ENCODE results near the gene SLC39A11.

Gene SLC39A11

DNA sequence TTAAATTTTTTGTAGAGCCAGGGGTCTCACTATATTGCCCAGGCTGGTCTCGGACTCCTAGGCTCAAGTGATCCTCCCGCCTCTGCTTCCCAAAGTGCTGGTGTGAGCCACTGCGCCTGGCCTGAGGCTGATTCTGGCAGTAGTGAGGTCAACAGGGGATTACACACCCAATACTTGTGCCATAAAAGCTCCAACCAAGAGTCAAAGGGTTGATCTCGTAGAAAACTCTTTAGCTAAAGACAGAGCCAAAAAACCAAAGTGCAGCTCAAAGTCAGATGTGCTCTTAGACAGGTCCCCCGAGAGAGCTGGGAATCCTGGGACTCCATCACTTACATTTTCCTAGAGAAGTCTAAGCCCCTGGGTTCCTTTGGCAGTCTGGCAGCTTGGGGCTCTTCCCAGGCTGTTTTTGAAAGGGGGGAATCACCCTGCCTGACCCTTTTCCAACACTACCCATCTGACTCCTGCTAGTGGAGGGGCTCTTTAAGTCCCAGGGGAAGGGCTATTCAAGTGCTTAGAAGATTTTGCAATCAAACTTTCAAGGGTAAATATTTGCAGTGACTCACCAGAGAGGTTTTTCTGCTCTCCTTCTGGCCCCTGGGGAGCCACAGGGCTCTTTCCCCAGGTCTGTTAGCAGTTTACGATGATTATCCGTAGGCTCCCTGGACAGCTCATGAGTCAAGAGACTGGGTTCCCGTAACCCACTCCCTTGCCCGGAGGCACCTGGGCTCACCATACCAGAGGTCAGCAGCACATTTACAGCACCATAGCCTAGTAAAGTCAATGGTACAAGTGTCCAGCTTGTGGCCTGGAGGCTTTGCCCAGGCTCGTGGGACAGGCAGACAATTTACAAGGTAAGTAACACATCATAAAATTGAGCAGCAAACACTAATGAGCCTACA lies 408.7 kb downstream of the SLC39A11 start:
- DNase-seq (no peak), ATAC-seq (no peak)

DNA sequence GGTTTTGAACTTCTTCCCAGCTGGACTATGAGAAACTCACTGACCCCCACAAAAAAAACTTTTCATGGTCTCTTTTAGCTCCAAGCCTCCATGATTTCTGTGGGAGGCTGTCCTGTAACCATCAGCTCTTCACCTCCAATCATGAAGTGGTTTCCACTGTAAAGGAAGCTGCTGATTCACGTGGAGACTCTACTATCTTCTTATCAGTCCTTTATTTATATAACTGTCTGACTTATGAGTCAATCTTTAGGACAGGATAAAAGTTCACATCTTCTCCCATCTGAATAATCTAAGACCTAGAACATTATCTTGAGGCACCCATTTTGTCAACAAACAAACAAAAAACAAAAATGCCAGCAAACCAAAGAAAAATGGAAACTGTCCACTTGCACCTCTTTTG lies 409.9 kb downstream of the SLC39A11 start:
- no peak for ATAC-seq
- no peak for DNase-seq

DNA sequence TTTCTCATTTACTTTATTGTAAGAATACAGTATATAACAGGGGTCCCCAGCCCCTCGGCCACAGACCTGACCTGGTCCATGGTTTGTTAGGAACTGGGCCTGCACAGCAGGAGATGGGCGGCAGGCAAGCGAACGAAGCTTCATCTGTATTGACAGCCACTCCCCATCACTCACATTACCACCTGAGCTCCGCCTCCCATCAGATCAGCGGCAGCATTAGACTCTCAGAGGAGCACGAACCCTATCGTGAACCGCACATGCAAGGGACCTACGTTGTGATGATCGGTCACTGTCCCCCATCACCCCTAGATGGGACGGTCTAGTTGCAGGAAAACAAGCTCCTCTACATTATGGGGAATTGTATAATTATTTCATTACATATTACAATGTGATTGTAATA lies 410.6 kb downstream of the SLC39A11 start:
- ATAC-seq (no peak), DNase-seq (no peak)

DNA sequence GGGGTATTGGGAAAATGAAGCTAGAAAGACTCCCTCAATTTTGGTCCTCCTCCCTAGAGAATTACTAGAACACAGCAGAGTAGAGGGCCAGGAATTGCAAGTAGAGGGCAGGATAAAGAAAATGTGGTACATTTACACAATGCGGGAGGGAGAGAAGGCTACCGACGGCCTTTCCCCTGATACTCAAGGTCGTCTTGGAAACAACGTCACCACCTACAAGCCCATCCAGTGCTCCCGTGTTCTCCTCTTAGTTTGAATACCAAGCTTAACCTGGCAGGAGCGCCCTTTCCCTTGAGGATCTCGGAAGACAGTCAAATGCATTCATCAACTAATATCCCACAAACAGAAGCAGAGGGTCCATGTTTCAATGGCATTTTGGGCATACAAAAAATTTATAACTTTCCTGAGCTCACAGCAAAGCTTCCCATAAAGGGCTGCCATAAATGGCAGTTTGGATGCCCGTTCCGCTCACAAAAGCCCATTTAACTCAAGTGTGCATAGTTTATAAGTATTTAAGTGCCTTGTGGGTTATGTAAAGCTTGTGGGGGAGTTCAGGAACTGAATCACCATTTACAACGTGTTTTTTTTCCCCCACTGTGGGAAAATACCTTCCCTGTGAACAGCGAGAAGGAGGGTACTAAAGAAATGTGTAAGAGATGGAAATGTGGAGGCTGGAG lies 414.6 kb downstream of the SLC39A11 start:
- DNase-seq (no peak), ATAC-seq (no peak)

DNA sequence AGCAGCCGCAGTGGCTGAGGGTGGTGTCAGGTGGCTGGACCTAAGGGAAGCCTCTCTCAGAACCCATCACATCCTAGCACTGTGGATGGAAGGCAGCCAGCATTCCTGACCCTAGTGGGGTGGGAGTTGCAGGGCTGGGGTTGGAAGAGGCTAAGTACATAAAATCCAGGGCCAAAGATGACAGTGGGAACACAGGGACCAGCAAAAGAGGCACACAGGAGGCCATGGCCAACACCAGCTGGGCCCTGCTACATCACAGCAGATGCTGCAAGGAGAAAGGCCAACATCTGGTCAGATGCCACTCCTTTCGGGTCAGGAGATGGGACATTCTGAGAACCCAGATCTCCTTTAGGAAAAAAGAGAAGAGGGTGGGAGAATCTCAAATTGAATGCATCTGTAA lies 415.4 kb downstream of the SLC39A11 start:
- DNase-seq (no peak), ATAC-seq (no peak)

DNA sequence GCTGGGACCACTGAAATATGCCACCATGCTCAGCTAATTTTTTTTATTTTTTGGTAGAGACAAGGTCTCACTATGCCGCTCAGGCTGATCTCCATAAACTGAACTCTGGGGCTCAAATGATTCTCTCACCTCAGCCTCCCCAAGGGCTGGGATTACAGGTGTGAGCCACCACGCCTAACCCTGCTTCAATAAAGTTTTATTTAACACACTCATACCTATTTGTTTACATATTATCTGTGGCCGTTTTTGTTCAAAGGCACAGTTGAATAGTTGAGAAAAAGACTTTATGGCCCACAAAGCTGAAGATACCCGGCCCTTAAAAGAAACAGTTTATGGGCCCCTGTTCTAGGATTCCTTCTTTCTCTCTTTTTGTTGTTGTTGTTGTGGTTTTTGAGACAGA lies 419.8 kb downstream of the SLC39A11 start:
- DNase-seq = no peak
- ATAC-seq = no peak

DNA sequence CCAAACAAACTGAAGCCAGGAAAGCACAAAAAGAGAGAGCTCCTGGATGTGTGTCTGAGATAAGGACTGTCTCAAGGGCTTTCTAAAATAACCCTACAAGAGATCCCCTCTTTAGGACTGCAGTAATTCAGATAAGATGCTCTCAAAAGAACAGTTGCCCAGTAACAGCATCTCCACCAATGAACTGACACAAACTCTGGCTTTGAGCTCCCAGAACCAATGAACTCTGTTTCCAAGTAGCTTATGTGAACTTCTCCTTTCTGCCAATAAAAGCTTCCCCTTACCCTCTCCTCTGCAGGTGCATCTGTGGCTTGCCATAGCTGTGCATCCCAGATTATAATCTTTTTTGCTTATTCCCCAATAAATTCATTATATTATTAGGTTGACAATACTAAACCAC lies 421.5 kb downstream of the SLC39A11 start:
- ATAC-seq = no peak
- no peak for DNase-seq

DNA sequence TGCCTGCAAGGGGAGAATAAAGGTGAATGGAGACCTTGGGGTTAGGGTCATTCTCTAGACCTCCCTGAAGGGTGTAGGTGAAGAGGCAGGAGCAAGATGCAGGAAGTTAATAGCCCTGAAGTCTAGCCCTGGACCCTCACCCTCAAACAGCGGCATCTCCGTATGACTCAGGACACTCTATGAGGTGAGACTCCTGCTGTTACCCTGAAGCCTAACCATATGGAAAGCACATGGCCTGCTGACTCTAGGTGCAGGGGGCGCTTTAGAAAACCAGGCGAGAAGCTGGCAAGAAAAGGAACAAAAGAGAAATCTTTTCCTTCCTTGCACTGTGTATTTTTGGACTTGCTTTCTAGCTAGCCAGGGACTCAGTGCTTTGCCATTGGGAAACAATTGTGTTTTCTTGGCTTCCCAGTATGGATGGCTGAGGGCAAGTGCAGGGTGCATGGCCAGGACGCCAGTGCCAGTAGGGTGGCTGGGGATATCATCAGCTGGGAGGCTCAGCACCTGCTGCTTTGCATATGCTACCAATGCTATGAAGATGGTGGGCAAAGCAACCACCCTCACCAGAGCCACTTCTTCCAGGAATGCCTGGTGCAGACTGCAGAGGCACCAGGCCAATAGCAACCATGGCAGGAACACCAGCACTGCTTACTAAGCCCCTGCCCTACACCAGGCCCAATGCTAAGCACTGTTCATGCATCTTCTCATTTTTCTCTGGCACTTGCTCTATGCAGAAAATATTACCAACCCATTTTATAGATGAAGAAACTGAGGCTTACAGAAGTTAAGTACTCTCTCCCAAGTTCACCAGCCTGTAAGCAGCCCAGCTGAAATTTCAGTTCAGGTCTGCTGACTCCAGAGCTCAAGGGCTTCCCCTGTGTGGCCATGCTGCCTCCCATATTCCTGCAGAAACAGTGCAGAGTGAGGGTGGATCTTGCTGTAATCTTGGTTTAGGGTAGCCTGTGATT lies 425.1 kb downstream of the SLC39A11 start:
- no peak for DNase-seq
- ATAC-seq = no peak

DNA sequence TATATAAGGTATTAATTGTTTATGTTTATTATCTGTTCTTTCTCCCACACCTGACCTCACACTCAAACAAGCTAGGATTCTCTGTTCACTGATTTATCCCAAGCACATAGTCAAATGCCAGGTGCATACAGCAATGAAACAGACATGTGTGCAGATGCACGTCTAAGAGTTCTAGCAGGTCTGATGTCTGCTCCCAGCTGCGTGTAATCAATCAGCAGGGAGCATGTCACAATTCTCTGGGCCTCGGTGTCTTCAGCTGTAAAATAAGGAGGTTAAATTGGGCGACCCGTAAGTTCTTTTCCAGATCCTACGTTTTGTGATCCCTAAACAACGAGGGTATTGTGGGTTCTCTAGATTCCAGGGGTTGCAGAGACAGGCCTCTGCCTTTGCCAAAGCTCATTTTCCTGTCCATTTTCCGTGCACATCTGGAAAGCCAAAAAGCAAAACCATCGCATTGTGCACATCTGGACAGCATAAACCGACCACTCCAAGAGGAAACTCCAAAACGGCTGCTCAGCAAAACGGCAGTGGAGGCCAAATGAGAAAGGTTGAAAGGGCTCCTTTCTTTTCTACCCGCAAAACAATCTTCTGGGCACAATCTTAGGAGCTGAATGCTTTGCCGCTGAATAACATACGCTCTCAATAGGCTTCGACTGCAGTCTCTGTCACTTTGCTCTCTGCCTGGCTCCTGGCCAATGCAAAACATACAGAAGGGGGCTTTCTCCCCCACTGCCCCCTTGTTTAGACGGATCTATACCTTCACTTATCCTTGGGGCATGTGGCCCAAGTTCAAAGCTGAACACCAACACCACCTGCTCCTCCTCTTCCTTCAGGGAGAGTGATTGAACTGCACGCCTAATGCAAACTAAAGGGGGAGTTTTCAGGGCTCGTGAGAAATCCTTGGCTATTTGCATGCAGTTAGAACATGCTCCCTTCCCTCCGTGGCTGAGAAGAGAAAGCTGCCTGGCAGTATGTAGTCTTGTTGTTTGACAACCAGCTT lies 426.3 kb downstream of the SLC39A11 start:
- no peak for ATAC-seq

DNA sequence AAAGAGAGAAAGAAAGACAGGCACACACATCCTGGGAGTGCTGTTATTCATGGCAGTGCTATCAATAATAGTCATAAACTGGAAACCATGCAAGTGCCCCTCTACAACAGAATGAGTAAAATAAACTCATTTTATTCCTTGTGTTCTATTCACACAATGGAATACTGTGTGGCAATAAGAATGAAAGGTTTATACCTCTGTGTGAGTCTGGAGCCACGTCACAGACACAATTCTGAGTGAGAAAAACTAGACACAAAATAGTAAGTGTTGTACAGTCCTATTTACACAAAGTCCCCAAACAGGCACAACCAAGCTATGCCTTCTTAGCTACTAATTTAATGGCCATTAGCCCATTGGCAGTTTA lies 429.7 kb downstream of the SLC39A11 start:
- ATAC-seq (no peak), DNase-seq (no peak)

More for the DNA sequence above, 426.3 kb downstream of the SLC39A11 start:
- DNase-seq = no peak

DNA sequence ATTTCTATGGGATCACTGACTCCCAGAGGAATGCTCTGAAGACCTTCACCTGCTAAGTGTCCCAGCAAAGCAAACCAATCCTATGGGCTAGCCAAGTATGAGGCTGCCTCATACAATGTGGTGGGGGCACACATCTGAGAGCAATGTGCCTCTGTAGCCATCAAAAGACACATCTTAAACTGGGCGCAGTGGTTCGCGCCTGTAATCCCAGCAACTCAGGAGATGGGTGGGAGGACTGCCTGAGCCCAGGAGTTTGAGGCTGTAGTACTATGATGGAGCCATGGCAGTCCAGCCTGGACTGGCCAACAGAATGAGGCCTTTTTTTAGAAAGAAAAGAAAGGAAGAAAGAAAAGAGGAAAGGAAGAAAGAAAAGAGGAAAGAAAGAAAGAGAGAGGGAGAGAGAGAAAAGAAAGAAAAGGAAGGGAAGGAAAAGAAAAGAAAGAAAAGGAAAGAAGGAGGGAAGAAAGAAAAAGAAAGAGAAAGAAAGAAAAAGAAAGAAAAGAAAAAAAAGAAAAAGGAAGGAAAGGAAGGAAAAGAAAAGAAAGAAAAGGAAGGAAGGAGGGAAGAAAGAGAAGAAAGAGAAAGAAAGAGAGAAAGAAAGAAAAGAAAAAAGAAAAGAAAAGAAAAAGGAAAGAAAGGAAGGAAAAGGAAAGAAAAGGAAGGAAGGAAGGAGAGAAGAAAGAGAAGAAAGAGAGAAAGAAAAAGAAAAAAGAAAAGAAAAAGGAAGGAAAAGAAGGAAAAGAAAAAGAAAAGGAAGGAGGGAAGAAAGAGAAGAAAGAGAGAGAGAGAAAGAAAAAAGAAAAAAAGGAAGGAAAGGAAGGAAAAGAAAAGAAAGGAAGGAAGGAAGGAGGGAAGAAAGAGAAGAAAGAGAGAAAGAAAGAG lies 430.3 kb downstream of the SLC39A11 start:
- no peak for DNase-seq

DNA sequence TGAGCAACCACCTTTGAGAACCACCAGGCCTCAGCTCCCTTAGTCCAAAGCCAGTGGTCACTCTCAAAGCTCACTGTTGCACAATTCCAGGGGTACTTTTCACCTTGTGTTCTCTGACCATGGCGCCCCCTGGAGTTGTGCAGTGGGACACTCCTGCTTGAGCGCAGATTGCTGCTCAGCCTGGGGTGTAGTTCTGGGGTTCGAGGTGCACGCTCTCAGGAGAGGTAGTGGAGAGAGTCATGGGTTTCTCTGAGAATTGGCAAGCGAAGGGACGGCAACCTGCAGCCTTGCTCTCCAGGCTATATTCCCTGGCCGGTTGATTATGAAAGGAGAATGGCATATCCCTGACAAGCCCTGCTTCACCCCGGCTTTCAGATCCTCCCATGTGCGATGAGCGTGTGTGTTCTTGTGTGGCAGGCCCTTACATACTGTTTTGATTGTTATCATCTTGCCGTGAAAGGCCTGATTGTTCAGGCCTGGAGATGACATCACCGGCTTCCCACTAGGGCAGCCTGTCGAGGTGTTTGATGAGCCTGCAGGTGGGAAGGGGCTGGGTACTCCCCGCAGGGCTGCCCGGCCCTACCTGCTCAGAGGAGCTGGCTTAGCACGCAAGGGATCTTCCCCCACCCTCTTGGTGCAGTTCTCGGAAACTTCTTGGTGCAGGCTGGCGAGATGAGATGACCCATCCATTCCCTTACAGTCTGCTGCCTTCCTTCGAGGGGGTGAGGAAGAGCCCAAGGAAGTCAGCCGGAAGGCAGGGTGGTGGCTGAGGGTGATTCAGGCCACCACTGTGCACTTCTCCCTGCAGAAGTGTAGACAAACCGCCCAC lies 431.2 kb downstream of the SLC39A11 start:
- DNase-seq = no peak
- ATAC-seq = no peak

More for the DNA sequence above, 430.3 kb downstream of the SLC39A11 start:
- no peak for ATAC-seq

DNA sequence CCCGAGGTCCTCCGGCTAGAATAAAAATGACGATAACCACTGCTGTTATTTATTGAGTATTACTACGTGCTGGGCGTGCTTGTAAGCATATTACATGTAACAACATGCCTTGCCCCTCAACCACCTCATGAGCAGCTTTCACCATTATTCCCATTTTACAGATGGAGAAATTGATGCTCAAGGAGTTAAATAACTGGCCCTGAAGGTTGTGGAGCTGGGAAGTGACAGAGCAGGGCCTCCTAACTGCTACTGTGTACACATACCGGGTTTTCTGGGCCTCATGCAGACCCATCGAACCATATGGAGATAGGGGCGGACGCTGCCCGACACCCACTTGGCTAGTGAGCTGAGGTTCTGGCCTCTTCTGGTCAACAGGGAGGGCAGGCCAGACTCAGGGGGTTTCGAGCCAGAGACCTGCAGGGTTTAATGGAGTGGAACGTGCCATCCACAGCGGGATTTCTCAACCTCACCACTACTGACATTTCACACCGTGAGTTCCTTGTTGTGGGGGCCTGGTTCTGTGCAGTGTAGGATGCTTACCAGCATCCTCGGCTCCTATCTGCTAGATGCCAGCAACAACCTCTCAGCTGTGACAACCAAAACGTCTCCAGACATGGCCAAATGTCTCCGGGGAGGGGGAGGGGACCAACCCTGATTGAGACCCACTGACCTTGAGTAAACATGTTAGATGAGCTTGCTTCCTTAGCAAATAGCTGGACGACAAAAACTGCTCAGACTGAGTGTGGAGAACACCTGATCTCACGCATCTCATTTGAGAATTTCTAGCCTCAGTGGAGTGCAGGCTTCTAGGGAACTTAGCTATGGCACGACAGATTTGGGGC lies 432.0 kb downstream of the SLC39A11 start:
- DNase-seq = no peak
- ATAC-seq = no peak

DNA sequence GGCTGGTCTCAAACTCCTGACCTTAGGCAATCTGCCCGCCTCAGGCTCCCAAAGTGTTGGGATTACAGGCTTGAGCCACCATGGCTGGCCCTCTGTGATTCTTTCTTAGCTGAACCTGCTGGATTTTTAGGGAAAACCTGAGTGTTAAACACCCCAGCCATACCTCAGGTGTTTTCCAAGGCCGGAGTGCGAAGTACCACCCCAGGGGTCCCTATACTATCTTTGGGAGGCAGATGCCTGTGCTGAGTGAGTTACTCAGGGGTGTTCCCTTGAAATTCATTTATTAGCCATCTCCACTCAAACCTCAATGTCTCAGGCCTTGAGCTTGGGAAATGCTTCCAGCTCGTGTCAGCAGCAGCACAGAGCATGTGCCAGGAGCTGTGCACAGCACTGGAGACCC lies 432.7 kb downstream of the SLC39A11 start:
- no peak for DNase-seq
- no peak for ATAC-seq

DNA sequence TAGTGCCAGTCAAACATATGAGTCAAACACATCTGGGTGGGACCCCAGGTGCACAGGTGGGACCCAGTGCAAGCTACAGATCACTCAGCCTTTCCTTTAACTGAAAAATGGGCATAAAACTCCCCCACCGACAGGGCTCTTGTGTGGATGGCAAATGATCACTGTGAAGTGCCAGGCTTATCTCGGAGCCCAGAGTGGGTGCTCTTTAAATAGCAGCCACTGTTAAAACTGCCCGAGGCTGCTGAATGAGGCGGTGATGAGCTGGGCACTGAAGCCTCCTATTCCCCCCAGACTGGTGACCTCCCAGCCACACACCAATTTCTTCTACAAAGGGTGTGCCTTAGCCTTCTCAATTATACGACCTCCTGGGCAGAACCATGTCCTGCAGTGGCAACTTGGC lies 433.8 kb downstream of the SLC39A11 start:
- ATAC-seq = no peak
- no peak for DNase-seq

DNA sequence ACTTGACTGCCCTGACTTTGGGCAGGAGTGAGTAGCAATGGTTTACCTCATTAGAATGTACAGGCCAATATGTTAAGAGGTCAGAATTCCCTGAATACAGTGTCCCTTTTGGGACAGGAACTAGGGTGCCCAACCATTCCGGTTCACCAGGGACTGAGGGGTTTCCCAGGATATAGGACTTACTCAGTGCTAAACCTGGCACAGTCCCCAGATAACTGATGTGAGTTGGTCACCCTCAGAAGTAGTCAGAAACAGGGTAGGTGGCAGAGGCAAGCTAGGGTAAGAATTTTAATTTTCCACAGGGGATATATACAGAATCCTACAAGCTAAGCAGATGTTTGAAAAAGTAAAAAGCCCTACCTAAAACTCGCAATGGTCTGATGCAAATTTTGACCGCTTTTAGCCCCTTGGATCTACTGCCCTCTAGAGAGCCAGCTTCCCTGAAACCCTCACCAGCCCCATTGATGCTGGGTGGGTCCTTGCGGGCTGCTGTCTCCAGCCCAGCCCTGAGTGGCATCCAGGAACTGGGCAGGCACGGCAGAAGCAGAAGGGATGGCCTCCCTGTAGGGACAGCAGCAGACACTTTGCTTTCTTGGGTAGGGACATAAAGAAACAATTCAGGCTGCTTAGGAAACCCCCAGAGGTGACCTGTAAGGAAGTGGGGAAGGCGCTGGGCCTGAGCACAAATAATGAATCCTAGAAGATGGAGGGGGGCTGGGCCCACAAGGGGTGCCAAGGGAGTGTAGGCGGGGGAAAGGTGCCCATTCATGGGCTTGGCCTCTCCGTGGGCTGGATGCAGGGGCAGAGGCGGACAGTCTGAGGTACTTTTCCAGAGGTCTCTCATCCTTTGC lies 434.8 kb downstream of the SLC39A11 start:
- no peak for ATAC-seq

DNA sequence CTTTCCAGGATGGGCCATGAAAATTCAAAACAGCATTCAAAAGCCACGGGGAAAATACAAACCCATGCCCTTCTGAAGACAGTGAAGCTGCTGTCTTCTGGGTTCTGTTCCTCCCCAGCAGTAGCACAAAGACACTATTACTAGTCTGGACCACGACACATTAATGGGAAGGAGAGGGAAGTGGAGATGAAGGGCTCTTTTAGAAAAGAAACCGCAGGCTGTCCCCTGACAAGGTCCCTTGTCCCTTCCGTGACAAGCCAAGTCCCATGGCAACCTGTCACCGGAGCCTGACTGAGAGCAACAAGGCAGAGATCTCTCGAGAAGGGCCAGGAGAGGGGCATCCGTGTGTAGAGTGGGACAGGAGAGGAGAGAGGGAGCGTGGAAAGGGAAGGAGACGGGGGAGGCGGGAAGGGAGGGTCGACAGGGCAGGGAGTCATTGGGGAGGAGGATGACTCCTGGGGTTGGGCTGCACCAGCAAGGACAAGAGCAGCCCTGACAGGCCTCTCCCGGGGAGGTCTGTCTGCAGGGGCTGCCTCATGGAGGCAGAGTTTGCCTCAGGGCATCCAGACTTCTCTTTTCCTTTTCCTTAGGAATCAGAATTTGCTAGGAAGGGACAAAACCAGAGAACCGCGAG lies 436.2 kb downstream of the SLC39A11 start:
- DNase-seq (no peak), ATAC-seq (no peak)

More for the DNA sequence above, 434.8 kb downstream of the SLC39A11 start:
- no peak for DNase-seq
